H1 (cell line): Measurements from ENCODE around the gene ZNF385C. TPM values are rescaled to one million over a fixed set of nuclear protein-coding genes. Genes with fewer than 3 reads are reported as not detected.

Experiments used
- CTCF ChIA-PET: fragments of 300-600 bp; sonication (Branson Sonifier 250); formaldehyde crosslinking; loops from one replicate; lab custom pipeline; 2021; ENCODE audit not compliant: partially characterized antibody; lab: Charles Lee
- POLR2A ChIA-PET: fragments of 300-600 bp; sonication (Branson Sonifier 250); formaldehyde crosslinking; loops from one replicate; lab custom pipeline; 2021; ENCODE audit warnings: inconsistent platforms; ENCODE audit not compliant: partially characterized antibody; lab: Charles Lee
- DNase-seq, 2 experiments: peaks; one replicate each; pipeline versions ENCODE4 v3.0.0 to v3.0.0-alpha.2; 2010 to 2022; ENCODE audit warnings: low spot score in 2 of 2, low read depth in 1 of 2, mixed read lengths in 1 of 2
- FAIRE-seq: peaks from 2 replicates; lab custom pipeline; 2011; peaks lifted over from hg19 to GRCh38; lab: Jason Lieb, UNC
- H2AFZ ChIP-seq: 2 replicates; pipeline ENCODE4 v1.8.1; 2012; ENCODE audit warnings: low read length, inconsistent platforms
- H2AK5ac ChIP-seq: 2 replicates; pipeline ENCODE4 v1.6.1; 2013; ENCODE audit warnings: low read depth, low read length
- H2BK120ac ChIP-seq: replicated peaks from 2 replicates; pipeline ENCODE3; 2013; ENCODE audit warnings: low read depth, low read length, inconsistent platforms
- H2BK12ac ChIP-seq: 2 replicates; pipeline ENCODE4 v1.6.1; 2013; ENCODE audit warnings: low read depth, low read length
- H2BK15ac ChIP-seq: 2 replicates; pipeline ENCODE4 v1.6.1; 2013; ENCODE audit warnings: low read length
- H2BK20ac ChIP-seq: 2 replicates; pipeline ENCODE4 v1.6.1; 2013; ENCODE audit warnings: low read length
- H2BK5ac ChIP-seq: 2 replicates; pipeline ENCODE4 v1.6.1; 2013; ENCODE audit warnings: low read depth, low read length
- H3K14ac ChIP-seq: 2 replicates; pipeline ENCODE4 v1.6.1; 2013; ENCODE audit warnings: inconsistent platforms; ENCODE audit not compliant: insufficient read length
- H3K18ac ChIP-seq: 2 replicates; pipeline ENCODE4 v1.6.1; 2013; ENCODE audit warnings: low read length; ENCODE audit errors: extremely low read depth
- H3K23ac ChIP-seq: 2 replicates; pipeline ENCODE4 v1.6.1; 2013; ENCODE audit warnings: inconsistent platforms; ENCODE audit not compliant: insufficient read length
- H3K23me2 ChIP-seq: 2 replicates; pipeline ENCODE4 v1.6.1; 2013; ENCODE audit warnings: low read depth, low read length
- H3K27ac ChIP-seq: 2 replicates; pipeline ENCODE4 v1.6.1; 2011; ENCODE audit warnings: low read depth, low read length, inconsistent platforms
- H3K27me3 ChIP-seq, 4 experiments: replicated peaks in 1 of 4; 1 replicate in 1 of 4; 2 replicates in 3 of 4; pipeline versions ENCODE4 v1.6.1 to v1.8.1; 2011 to 2013; ENCODE audit warnings: low read length in 3 of 4, mild to moderate bottlenecking in 3 of 4, inconsistent platforms in 2 of 4, mixed read lengths in 2 of 4, moderate library complexity in 1 of 4; ENCODE audit not compliant: control insufficient read depth in 3 of 4, insufficient read depth in 3 of 4; ENCODE audit errors: extremely low read depth in 1 of 4
- H3K36me3 ChIP-seq, 4 experiments: 2 replicates each; pipeline versions ENCODE4 v1.6.1 to v1.8.1; 2011 to 2013; ENCODE audit warnings: mild to moderate bottlenecking in 4 of 4, low read length in 3 of 4, moderate library complexity in 2 of 4, control low read depth in 1 of 4, inconsistent platforms in 1 of 4; ENCODE audit not compliant: insufficient read depth in 4 of 4, control insufficient read depth in 2 of 4
- H3K4ac ChIP-seq: replicated peaks from 2 replicates; pipeline ENCODE3; 2013; ENCODE audit warnings: low read length, low read depth, mixed read lengths, inconsistent platforms; ENCODE audit not compliant: insufficient read length
- H3K4me1 ChIP-seq, 4 experiments: replicated peaks in 1 of 4; 1 replicate in 1 of 4; 2 replicates in 3 of 4; pipeline versions ENCODE4 v1.6.1 to v1.8.1; 2011 to 2013; ENCODE audit warnings: low read length in 3 of 4, inconsistent platforms in 2 of 4, mixed read lengths in 1 of 4; ENCODE audit not compliant: insufficient read depth in 4 of 4, control insufficient read depth in 3 of 4
- H3K4me2 ChIP-seq, 2 experiments: 2 replicates each; pipeline versions ENCODE4 v1.6.1 to v1.8.1; 2011 to 2013; ENCODE audit warnings: low read depth in 2 of 2, low read length in 2 of 2, control low read depth in 1 of 2, inconsistent platforms in 1 of 2, mild to moderate bottlenecking in 1 of 2; ENCODE audit not compliant: insufficient read depth in 1 of 2
- H3K4me3 ChIP-seq, 4 experiments: fragments of 200-600, 300-600 bp in 1 of 4; sonication (generic), shearing (Covaris generic), sonication (Bioruptor Twin) in 1 of 4; 2 replicates each; pipeline versions ENCODE4 v1.5.1 to v1.8.1; 2011 to 2016; ENCODE audit warnings: low read length in 4 of 4, low read depth in 3 of 4, control low read depth in 2 of 4, inconsistent platforms in 2 of 4, mild to moderate bottlenecking in 2 of 4, mixed read lengths in 1 of 4, moderate library complexity in 1 of 4; ENCODE audit not compliant: insufficient read depth in 2 of 4; ENCODE audit errors: extremely low read depth in 1 of 4
- H3K56ac ChIP-seq: replicated peaks from 2 replicates; pipeline ENCODE3; 2013; ENCODE audit warnings: low read depth, mild to moderate bottlenecking, mixed read lengths, low read length, inconsistent platforms; ENCODE audit not compliant: insufficient read length
- H3K79me1 ChIP-seq: 2 replicates; pipeline ENCODE4 v1.6.1; 2013; ENCODE audit warnings: low read depth, low read length, control low read depth
- H3K79me2 ChIP-seq, 2 experiments: 2 replicates each; pipeline versions ENCODE4 v1.6.1 to v1.8.1; 2012 to 2013; ENCODE audit warnings: low read length in 2 of 2, mild to moderate bottlenecking in 2 of 2, inconsistent platforms in 1 of 2; ENCODE audit not compliant: insufficient read depth in 2 of 2, control insufficient read depth in 1 of 2
- H3K9ac ChIP-seq, 4 experiments: replicated peaks in 1 of 4; 1 replicate in 1 of 4; 2 replicates in 3 of 4; pipeline versions ENCODE4 v1.6.1 to v1.8.1; 2011 to 2013; ENCODE audit warnings: low read depth in 3 of 4, low read length in 3 of 4, control low read depth in 2 of 4, mild to moderate bottlenecking in 2 of 4, moderate library complexity in 2 of 4, inconsistent platforms in 1 of 4; ENCODE audit errors: extremely low read depth in 1 of 4
- H3K9me3 ChIP-seq, 2 experiments: 2 replicates each; pipeline versions ENCODE4 v1.6.1 to v1.8.1; 2012 to 2013; ENCODE audit warnings: mild to moderate bottlenecking in 2 of 2, moderate library complexity in 2 of 2, control low read depth in 1 of 2, inconsistent platforms in 1 of 2, low read depth in 1 of 2, low read length in 1 of 2, mixed read lengths in 1 of 2; ENCODE audit not compliant: insufficient read depth in 2 of 2
- H4K20me1 ChIP-seq, 2 experiments: replicated peaks in 1 of 2; 2 replicates each; pipeline versions ENCODE3 to v1.8.1; 2011 to 2013; ENCODE audit warnings: inconsistent platforms in 2 of 2, low read length in 2 of 2, mild to moderate bottlenecking in 1 of 2; ENCODE audit not compliant: insufficient read depth in 2 of 2, control insufficient read depth in 1 of 2
- H4K5ac ChIP-seq: 2 replicates; pipeline ENCODE4 v1.6.1; 2013; ENCODE audit warnings: low read length, low read depth, mixed read lengths, inconsistent platforms; ENCODE audit not compliant: insufficient read length
- H4K8ac ChIP-seq: 2 replicates; pipeline ENCODE4 v1.8.0; 2013; ENCODE audit warnings: mild to moderate bottlenecking, moderate library complexity, low read length, inconsistent platforms; ENCODE audit not compliant: insufficient read depth; ENCODE audit errors: extremely low read depth
- H4K91ac ChIP-seq: replicated peaks from 2 replicates; pipeline ENCODE3; 2013; ENCODE audit warnings: low read length, mixed read lengths, inconsistent platforms; ENCODE audit not compliant: insufficient read length
- CHD1 ChIP-seq: IDR thresholded peaks from 2 replicates; pipeline ENCODE4 v1.6.1; 2012; ENCODE audit warnings: low read depth, low read length, improper control_type of control experiment
- PHF8 ChIP-seq: fragments of 200-600 bp; sonication (generic); conservative IDR thresholded peaks from 2 replicates; pipeline ENCODE4 v1.7.1; 2012; ENCODE audit warnings: low read depth, mild to moderate bottlenecking, inconsistent platforms, low read length, moderate library complexity
- POLR2AphosphoS5 ChIP-seq: IDR thresholded peaks from 2 replicates; pipeline ENCODE4 v1.6.1; 2011; ENCODE audit warnings: low read depth, low read length
- SP1 ChIP-seq: IDR thresholded peaks from 2 replicates; pipeline ENCODE4 v1.6.1; 2011; ENCODE audit warnings: low read depth, low read length
- WGBS, 2 experiments: shearing (Covaris generic) in 1 of 2; methylation state at CpG; one replicate each; pipeline versions ENCODE4 v1.1.6 to v1.1.7; 2013 to 2015; ENCODE audit warnings: low lambda C conversion rate in 2 of 2, mixed read lengths in 2 of 2, inconsistent platforms in 1 of 2, low coverage in 1 of 2, missing lambda C conversion rate in 1 of 2; ENCODE audit not compliant: insufficient replicate concordance in 2 of 2, insufficient coverage in 1 of 2, insufficient read length in 1 of 2; ENCODE audit errors: extremely low coverage in 1 of 2, missing lambda C conversion rate in 1 of 2; 5-methylcytosine and 5-hydroxymethylcytosine counted together
- polyA plus RNA-seq, 7 experiments: library from polyadenylated mRNA; depleted of rRNA in 3 of 7; stranded (reverse) in 5 of 7; unstranded in 2 of 7; fragments of >200 nt in 5 of 7; fragments of 200-250 nt in 2 of 7; gene quantifications; 1 replicate in 5 of 7; 2 replicates in 1 of 7; 4 replicates in 1 of 7; pipeline versions ENCODE4 v1.2.1 to v1.2.3, GENCODE V29; 2011 to 2013; ENCODE audit warnings: missing spikeins in 2 of 7, mixed read lengths in 2 of 7
- total RNA-seq: library from RNA; stranded (reverse); fragmentation: NEBNext Ultra II Directional; extraction: Animal tissue kit (Norgen Biotek cat#: 25700); gene quantifications from 2 replicates; pipeline ENCODE4 v1.2.1, GENCODE V29; 2021

ZNF385C gene
- total and polyA plus RNA-seq, 2 of the 8 experiments (the other 6 are each of a cell fraction or from before 2014, with no cell fraction given): 3.9 to 6.1 TPM

DNA sequence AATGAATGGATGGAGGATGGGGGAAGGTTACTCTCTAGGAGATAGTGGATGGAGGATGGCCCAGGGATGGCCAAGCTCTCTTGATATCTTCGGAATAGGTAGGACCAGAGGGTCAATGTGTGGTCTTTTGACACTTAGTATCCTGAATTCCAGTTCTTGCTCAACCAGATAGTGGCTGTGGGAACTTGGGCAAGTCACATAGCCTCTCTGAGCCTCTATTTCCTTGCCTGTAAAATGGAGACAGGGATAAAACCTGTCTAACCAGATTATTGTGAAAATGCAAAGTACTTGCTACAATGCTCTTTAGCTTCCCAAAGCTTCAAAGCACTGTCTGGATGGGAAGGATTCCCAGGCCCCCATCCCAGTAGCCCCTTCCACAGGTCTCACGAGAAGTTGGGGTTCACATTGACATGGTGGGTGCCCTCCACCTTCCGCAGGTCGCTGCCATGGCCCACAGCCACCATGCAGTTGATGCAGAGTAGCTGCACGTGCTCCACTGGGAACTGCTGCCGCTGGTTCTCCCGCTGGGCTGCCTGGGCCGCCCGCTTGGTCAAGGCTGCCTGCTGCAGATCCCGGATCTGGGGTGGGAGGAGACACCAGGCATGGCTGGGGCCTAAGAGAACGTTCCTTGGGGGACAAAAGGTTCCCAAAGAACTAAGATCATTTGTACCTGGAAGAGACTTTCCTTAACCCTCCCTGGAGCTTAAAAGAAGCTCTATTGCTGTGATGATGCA, 5.1 kb upstream of the ZNF385C start:
- Histone ChIP-seq H3K9ac (no peak overlapping the region), H3K27me3 (no peaks in the 10 kb centered on the region; a peak in 1 of 7 replicates), H2BK12ac (no peak overlapping the region), H4K91ac (no peak overlapping the region), H2AFZ (no peak overlapping the region), H3K79me2 (no peaks in the 10 kb centered on the region), H2BK20ac (no peak overlapping the region)
- 96% methylated on average over 11 of the region's 11 CpGs; no CpG with 5 or more reads in 1 of the 2 experiments for WGBS, 2 experiments
- TF ChIP-seq CHD1: no peak
- no peak for TF ChIP-seq PHF8
- no peak for TF ChIP-seq SP1
- no peak for TF ChIP-seq POLR2AphosphoS5
- TF ChIP-seq, all 59 proteins: peak for 0
- peaks cover 4% of the 10 kb centered on the region; the same call in 1 of the 2 replicates for H3K23me2 ChIP-seq
- H3K56ac ChIP-seq: no peak overlapping the region
- no peak overlapping the region for H2BK120ac ChIP-seq
- no peak overlapping the region for H3K4me2 ChIP-seq
- no peak overlapping the region for H3K4me3 ChIP-seq
- no peak overlapping the region for H3K18ac ChIP-seq
- ChIA-PET POLR2A (interaction anchor here (1.2 to 2.2 kb wide), 4 partner anchors 12 to 83 kb away, joined by 3 to 9 read pairs (median 4); partner anchors contain the start of gene NKIRAS2), CTCF (interaction anchor here (0.6 to 39.4 kb wide), 12 partner anchors 13 to 426 kb away, joined by 3 to 1084 read pairs (median 4); partner anchors contain the start of genes DHX58, DNAJC7, HSPB9 and KAT2A)
- no peak overlapping the region for H2BK15ac ChIP-seq
- FAIRE-seq (no peak), DNase-seq (no peak)
- no peaks in the 10 kb centered on the region for H4K20me1 ChIP-seq
- no peak overlapping the region for H2BK5ac ChIP-seq
- H3K27ac ChIP-seq: no peak overlapping the region
- H3K23ac ChIP-seq: no peak overlapping the region
- no peak overlapping the region for H4K5ac ChIP-seq
- no peak overlapping the region for H2AK5ac ChIP-seq
- H3K4ac ChIP-seq: no peak overlapping the region
- no peak overlapping the region for H3K14ac ChIP-seq
- no peaks in the 10 kb centered on the region for H3K36me3 ChIP-seq
- peaks cover 0 to 13% (median 6%) of the 10 kb centered on the region in 4 experiments; a peak in 6 of 7 replicates for H3K4me1 ChIP-seq
- H4K8ac ChIP-seq: no peak overlapping the region
- no peaks in the 10 kb centered on the region for H3K79me1 ChIP-seq
- H3K9me3 ChIP-seq: no peaks in the 10 kb centered on the region
